ENCODE measurements around the gene SUSD2. TPM values are rescaled to one million over a fixed set of nuclear protein-coding genes. Genes with fewer than 3 reads are reported as not detected.

The SUSD2 gene
- polyA plus RNA-seq, 1 donor (not counting 4 experiments of a cell fraction or from before 2014, with no cell fraction given), result 0.01 TPM

DNA sequence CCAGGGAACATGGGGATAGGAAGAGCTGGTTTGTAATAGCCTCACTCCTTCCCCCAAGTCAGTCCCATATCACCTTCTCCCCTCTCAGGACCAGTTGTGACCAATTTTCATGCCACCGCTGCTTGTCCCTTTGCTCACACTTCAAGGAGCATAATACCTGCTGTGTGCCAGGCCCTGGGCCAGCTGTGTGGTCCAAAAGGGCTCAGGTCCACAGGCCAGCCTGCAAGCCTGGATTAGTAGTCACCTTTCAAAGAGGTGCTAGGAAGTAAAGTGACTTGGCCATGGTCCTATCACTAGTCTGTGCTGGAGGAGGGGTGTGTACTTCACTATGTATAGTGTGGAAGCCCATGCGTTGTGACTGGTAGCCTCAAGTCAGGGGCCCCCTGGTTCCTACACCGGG is 38.5 kb upstream of the SUSD2 start:
- Histone ChIP-seq H2AFZ (ENCODE audit: control insufficient read depth, low read length) (no peak overlapping the region), H3K9me1 (ENCODE audit: control insufficient read depth, extremely low read depth, insufficient read depth, low read length) (peaks cover 5% of the 10 kb centered on the region), H3K4me2 (ENCODE audit: control insufficient read depth, extremely low read depth, insufficient read depth, low read depth, low read length) (no peak overlapping the region), H3K27ac (ENCODE audit: control insufficient read depth, insufficient read depth, low read length) (no peak overlapping the region), H3K4me1 (ENCODE audit: control insufficient read depth, extremely low read depth, insufficient read depth, low read length) (peaks cover 11% of the 10 kb centered on the region), H3K4me3 (ENCODE audit: control insufficient read depth in 2 of 3, extremely low read depth in 1 of 3, insufficient read depth in 2 of 3, low read depth in 1 of 3, low read length in 3 of 3) (no peak overlapping the region), H4K20me1 (ENCODE audit: control insufficient read depth, extremely low read depth, insufficient read depth, low read length) (peaks cover 7% of the 10 kb centered on the region), H3K9ac (ENCODE audit: control insufficient read depth, extremely low read depth, insufficient read depth, low read length) (no peak overlapping the region), H3K79me2 (ENCODE audit: control insufficient read depth, insufficient read depth, low read length) (no peaks in the 10 kb centered on the region), H3K9me3 (ENCODE audit: control insufficient read depth, low read depth, low read length) (no peaks in the 10 kb centered on the region), H3K27me3 (ENCODE audit: control insufficient read depth, extremely low read depth, insufficient read depth, low read length) (no peaks in the 10 kb centered on the region), H3K36me3 (ENCODE audit: control insufficient read depth in 2 of 2, extremely low read depth in 1 of 2, insufficient read depth in 2 of 2, low read length in 2 of 2) (peaks cover 0 to 1% of the 10 kb centered on the region in 2 experiments)
- dilution Hi-C loops (cut with MboI; ENCODE audit: extremely low pct_ligation_motif_present, low sequenced_read_pairs), result no loop called here
- FAIRE-seq (no peak), DNase-seq (ENCODE audit: low read depth, low spot score) (no peak)
- TF ChIP-seq EZH2 (IDR thresholded peaks at IDR 0.05; ENCODE audit: low read length), result no peak
- TF ChIP-seq, protein P1, sequence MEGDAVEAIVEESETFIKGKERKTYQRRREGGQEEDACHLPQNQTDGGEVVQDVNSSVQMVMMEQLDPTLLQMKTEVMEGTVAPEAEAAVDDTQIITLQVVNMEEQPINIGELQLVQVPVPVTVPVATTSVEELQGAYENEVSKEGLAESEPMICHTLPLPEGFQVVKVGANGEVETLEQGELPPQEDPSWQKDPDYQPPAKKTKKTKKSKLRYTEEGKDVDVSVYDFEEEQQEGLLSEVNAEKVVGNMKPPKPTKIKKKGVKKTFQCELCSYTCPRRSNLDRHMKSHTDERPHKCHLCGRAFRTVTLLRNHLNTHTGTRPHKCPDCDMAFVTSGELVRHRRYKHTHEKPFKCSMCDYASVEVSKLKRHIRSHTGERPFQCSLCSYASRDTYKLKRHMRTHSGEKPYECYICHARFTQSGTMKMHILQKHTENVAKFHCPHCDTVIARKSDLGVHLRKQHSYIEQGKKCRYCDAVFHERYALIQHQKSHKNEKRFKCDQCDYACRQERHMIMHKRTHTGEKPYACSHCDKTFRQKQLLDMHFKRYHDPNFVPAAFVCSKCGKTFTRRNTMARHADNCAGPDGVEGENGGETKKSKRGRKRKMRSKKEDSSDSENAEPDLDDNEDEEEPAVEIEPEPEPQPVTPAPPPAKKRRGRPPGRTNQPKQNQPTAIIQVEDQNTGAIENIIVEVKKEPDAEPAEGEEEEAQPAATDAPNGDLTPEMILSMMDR (optimal IDR thresholded peaks at IDR 0.05 in 1 of 3, IDR thresholded peaks at IDR 0.05 in 1 of 3, conservative IDR thresholded peaks at IDR 0.05 in 1 of 3; ENCODE audit: extremely low read depth in 1 of 3, insufficient read depth in 2 of 3, low read length in 3 of 3), result no peak

GRCh38 chr22:24144056-24144777 is 37.1 kb upstream of the SUSD2 start:
- no peak overlapping the region for H2AFZ ChIP-seq (ENCODE audit: control insufficient read depth, low read length)
- H3K27me3 ChIP-seq (ENCODE audit: control insufficient read depth, extremely low read depth, insufficient read depth, low read length), result no peaks in the 10 kb centered on the region
- H3K79me2 ChIP-seq (ENCODE audit: control insufficient read depth, insufficient read depth, low read length), result no peaks in the 10 kb centered on the region
- no peaks in the 10 kb centered on the region for H3K9me3 ChIP-seq (ENCODE audit: control insufficient read depth, low read depth, low read length)
- H3K4me2 ChIP-seq (ENCODE audit: control insufficient read depth, extremely low read depth, insufficient read depth, low read depth, low read length), result no peak overlapping the region
- dilution Hi-C loops (cut with MboI; ENCODE audit: extremely low pct_ligation_motif_present, low sequenced_read_pairs), result no loop called here
- H4K20me1 ChIP-seq (ENCODE audit: control insufficient read depth, extremely low read depth, insufficient read depth, low read length), result peaks cover 7% of the 10 kb centered on the region
- TF ChIP-seq EZH2 (IDR thresholded peaks at IDR 0.05; ENCODE audit: low read length), result no peak
- TF ChIP-seq, protein P1 (optimal IDR thresholded peaks at IDR 0.05 in 1 of 3, IDR thresholded peaks at IDR 0.05 in 1 of 3, conservative IDR thresholded peaks at IDR 0.05 in 1 of 3; ENCODE audit: extremely low read depth in 1 of 3, insufficient read depth in 2 of 3, low read length in 3 of 3), result no peak
- no peak overlapping the region for H3K9ac ChIP-seq (ENCODE audit: control insufficient read depth, extremely low read depth, insufficient read depth, low read length)
- peaks cover 11% of the 10 kb centered on the region for H3K4me1 ChIP-seq (ENCODE audit: control insufficient read depth, extremely low read depth, insufficient read depth, low read length)
- no peak overlapping the region for H3K27ac ChIP-seq (ENCODE audit: control insufficient read depth, insufficient read depth, low read length)
- DNase-seq (ENCODE audit: low read depth, low spot score) (no peak), FAIRE-seq (no peak)
- no peak overlapping the region for H3K4me3 ChIP-seq (ENCODE audit: control insufficient read depth in 2 of 3, extremely low read depth in 1 of 3, insufficient read depth in 2 of 3, low read depth in 1 of 3, low read length in 3 of 3)
- H3K9me1 ChIP-seq (ENCODE audit: control insufficient read depth, extremely low read depth, insufficient read depth, low read length), result peaks cover 5% of the 10 kb centered on the region
- peaks cover 0 to 6% of the 10 kb centered on the region in 2 experiments for H3K36me3 ChIP-seq (ENCODE audit: control insufficient read depth in 2 of 2, extremely low read depth in 1 of 2, insufficient read depth in 2 of 2, low read length in 2 of 2)

All from keratinocyte (primary cell).